ENCODE measurements around the gene SH3BGRL3. TPM values are rescaled to one million over a fixed set of nuclear protein-coding genes. Genes with fewer than 3 reads are reported as not detected.

Gene SH3BGRL3
- total RNA-seq, 2 donors from 2014 or later: 38.2 to 43.1 TPM

DNA sequence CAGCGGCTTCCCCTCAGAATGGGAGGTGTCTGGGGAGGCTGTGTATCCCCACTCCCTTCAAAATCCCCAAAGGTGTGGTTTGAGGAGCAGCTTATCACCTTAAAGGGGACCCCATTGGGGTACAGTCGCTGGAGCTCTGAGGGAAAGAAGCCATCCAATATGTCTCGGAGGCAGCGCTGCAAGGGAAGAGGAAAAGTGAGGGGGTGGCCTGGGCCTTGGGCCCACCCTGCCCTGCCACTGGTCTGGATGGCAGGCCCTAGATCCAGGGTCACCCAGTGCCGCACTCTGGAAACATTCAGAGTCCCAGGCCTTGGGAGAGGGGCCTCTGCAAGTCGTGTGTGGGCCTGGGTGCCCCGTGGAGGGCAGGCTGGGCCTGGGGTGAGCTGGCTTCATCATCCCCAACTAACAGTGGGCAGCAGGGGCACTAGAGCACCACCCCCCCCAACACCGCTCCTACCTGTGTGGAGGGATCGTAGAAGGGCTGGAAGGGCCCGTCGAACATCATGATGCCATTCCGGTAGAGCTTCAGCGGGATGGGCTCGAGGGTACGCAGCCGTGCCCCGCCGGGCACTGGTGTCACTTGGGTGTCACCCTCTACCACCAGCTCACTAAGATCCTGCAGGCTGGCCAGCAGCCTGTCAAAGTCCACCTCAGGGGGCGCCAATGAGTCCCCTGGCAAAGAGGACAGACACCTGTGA is 5.6 kb downstream of the SH3BGRL3 start:
- H3K4me3 ChIP-seq: no peak overlapping the region
- peaks cover 32% of the 10 kb centered on the region for H3K4me1 ChIP-seq
- H3K27me3 ChIP-seq: no peaks in the 10 kb centered on the region
- H3K9me3 ChIP-seq: no peaks in the 10 kb centered on the region
- ATAC-seq: no peak
- DNase-seq: peak in 1 of 4 donors; percentile 54
- intact Hi-C loops (cut with DNase I): loop anchor here (5.0 kb wide), 1 partner anchor 37 kb away; no protein-coding TSS in a partner anchor
- H3K36me3 ChIP-seq (replicated peaks in 1 of 2; ENCODE audit: insufficient read depth in 1 of 2, low read depth in 2 of 2): no peaks in the 10 kb centered on the region
- TF ChIP-seq, protein P1, sequence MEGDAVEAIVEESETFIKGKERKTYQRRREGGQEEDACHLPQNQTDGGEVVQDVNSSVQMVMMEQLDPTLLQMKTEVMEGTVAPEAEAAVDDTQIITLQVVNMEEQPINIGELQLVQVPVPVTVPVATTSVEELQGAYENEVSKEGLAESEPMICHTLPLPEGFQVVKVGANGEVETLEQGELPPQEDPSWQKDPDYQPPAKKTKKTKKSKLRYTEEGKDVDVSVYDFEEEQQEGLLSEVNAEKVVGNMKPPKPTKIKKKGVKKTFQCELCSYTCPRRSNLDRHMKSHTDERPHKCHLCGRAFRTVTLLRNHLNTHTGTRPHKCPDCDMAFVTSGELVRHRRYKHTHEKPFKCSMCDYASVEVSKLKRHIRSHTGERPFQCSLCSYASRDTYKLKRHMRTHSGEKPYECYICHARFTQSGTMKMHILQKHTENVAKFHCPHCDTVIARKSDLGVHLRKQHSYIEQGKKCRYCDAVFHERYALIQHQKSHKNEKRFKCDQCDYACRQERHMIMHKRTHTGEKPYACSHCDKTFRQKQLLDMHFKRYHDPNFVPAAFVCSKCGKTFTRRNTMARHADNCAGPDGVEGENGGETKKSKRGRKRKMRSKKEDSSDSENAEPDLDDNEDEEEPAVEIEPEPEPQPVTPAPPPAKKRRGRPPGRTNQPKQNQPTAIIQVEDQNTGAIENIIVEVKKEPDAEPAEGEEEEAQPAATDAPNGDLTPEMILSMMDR (IDR thresholded peaks at IDR 0.05): peak in 4 of 7 experiments; percentile 2 to 22 (median 18)
- TF ChIP-seq POLR2A (IDR thresholded peaks at IDR 0.05): peak in 1 of 3 donors; percentile 3
- peak overlapping the region in 1 of 4 donors; percentile 24 for H3K27ac ChIP-seq
- WGBS, 2 donors: 76 to 82% methylated on average over 3 to 18 of the region's 19 CpGs

DNA sequence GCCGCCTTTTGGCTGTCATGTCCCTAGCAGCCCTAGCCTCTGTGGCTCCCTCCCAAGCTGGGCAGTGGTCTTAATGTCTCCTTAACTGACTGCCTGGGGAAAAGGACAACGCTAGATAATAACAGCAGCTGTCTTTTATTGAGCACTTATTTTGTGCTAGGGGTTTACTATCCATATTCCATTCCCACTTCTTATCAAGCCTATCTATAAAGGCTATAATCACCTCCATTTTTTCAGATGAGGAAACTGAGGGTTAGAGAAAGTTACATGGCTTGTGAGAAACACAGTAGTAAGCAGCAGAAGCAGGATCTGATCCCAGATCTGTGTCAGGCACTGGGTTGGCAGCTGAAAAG is 6.2 kb downstream of the SH3BGRL3 start:
- intact Hi-C loops (cut with DNase I): loop anchor here (5.0 kb wide), 1 partner anchor 36 kb away; no protein-coding TSS in a partner anchor
- no peak overlapping the region for H3K27ac ChIP-seq

DNA sequence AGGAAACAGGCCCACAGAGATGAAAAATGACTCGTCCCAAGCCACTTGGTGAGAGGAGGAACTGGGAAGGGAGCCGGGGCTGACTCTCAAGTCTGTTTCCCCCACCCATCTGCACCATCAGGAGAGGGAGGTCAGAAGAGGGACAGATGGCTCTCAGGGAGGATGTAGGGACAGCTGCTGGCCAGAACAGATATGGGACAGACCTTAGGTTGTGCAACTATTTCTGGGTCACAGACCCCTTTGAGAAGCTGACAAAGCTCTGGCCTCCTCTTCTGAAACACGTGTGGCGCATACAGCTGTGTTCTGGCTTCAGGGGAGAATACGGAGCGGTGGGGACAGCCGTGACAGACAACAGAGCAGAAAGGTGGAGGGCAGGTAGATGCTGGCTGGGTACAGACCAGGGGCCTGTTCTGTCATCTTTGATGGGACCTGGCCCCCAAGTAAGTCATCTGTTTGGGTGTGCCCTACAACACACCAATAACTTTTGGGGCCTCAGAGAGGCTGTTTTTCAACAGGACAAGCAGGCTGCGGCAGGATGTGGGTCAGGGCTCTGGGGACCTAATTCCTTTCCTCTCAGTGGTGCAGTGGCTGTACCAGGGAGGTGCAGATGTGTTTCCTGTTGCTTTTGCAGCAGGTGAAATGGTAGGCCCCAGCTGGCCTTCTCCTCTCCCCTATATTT is 7.3 kb downstream of the SH3BGRL3 start:
- TF ChIP-seq, protein P1 (IDR thresholded peaks at IDR 0.05): no peak
- TF ChIP-seq POLR2A (IDR thresholded peaks at IDR 0.05): no peak
- Histone ChIP-seq H3K9me3 (no peaks in the 10 kb centered on the region), H3K36me3 (replicated peaks in 1 of 2; ENCODE audit: insufficient read depth in 1 of 2, low read depth in 2 of 2) (no peaks in the 10 kb centered on the region), H3K4me3 (no peak overlapping the region), H3K27ac (peak overlapping the region in 2 of 4 donors; percentile 12 to 17), H3K4me1 (peaks cover 16% of the 10 kb centered on the region), H3K27me3 (no peaks in the 10 kb centered on the region)
- intact Hi-C loops (cut with DNase I): loop anchor here (5.0 kb wide), 1 partner anchor 35 kb away; no protein-coding TSS in a partner anchor
- ATAC-seq: no peak
- 66 to 80% methylated on average over 8 of the region's 8 CpGs for WGBS, 2 donors
- peak in 1 of 4 donors; percentile 60 for DNase-seq

More for the DNA sequence above, 6.2 kb downstream of the SH3BGRL3 start:
- 85 to 90% methylated on average over 1 to 2 of the region's 2 CpGs for WGBS, 2 donors
- no peak for ATAC-seq
- TF ChIP-seq, protein P1 (IDR thresholded peaks at IDR 0.05): peak in 1 of 7 experiments; percentile 5
- TF ChIP-seq POLR2A (IDR thresholded peaks at IDR 0.05): no peak
- peaks cover 27% of the 10 kb centered on the region for H3K4me1 ChIP-seq
- H3K4me3 ChIP-seq: no peak overlapping the region
- H3K27me3 ChIP-seq: no peaks in the 10 kb centered on the region
- H3K36me3 ChIP-seq (replicated peaks in 1 of 2; ENCODE audit: insufficient read depth in 1 of 2, low read depth in 2 of 2): no peaks in the 10 kb centered on the region
- no peak for DNase-seq
- H3K9me3 ChIP-seq: no peaks in the 10 kb centered on the region

DNA sequence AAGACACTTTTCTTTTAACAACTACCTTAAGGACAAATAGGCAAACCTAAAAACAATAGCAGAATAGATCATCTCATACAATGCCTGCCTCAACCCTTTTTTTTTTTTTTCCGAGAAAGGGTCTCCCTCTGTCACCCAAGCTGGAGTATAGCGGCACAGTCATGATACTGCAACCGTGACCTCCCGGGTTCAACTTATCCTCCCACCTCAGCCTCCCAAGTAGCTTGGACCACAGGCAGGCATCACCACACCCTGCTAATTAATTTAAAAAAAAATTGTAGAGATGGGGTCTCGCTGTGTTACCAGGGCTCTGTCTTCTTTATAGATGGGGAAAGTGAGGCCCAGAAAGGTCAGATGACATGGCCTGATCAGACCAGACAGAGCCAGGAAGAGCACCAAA is 7.9 kb downstream of the SH3BGRL3 start:
- Histone ChIP-seq H3K4me1 (peaks cover 15% of the 10 kb centered on the region), H3K27ac (peak overlapping the region in 2 of 4 donors; percentile 1 to 17)

More for the DNA sequence above, 7.9 kb downstream of the SH3BGRL3 start:
- 68 to 70% methylated on average over 4 to 5 of the region's 5 CpGs for WGBS, 2 donors
- DNase-seq: no peak
- Histone ChIP-seq H3K27me3 (no peaks in the 10 kb centered on the region), H3K4me3 (no peak overlapping the region), H3K36me3 (replicated peaks in 1 of 2; ENCODE audit: insufficient read depth in 1 of 2, low read depth in 2 of 2) (no peaks in the 10 kb centered on the region), H3K9me3 (no peaks in the 10 kb centered on the region)
- ATAC-seq: no peak
- no peak for TF ChIP-seq POLR2A (IDR thresholded peaks at IDR 0.05)
- TF ChIP-seq, protein P1 (IDR thresholded peaks at IDR 0.05): no peak
- intact Hi-C loops (cut with DNase I): loop anchor here (5.0 kb wide), 1 partner anchor 34 kb away; no protein-coding TSS in a partner anchor

Data from body of pancreas (tissue), 4 donors.